Upper lobe of left lung (tissue), 4 donors: ENCODE results near the gene IL10RB.

ENCODE experiments used
- EP300 ChIP-seq, 4 donors: sonication (generic); formaldehyde crosslinking; IDR thresholded peaks; one replicate each; pipeline ENCODE4 v1.5.1; 2017; ENCODE audit warnings: antibody characterized with exemption in 4 of 4, control low read depth in 2 of 4
- POLR2A ChIP-seq, 4 donors: fragments of 450-650 bp; IDR thresholded peaks; one replicate each; pipeline ENCODE4 v1.5.1; 2016 to 2017; ENCODE audit warnings: antibody characterized with exemption in 4 of 4, mild to moderate bottlenecking in 2 of 4
- POLR2AphosphoS5 ChIP-seq, 2 donors: sonication (generic); formaldehyde crosslinking; IDR thresholded peaks; one replicate each; pipeline ENCODE4 v1.5.1; 2017; ENCODE audit warnings: antibody characterized with exemption in 2 of 2
- TF ChIP-seq, protein P1 (sequence below), 6 experiments: fragments of 450-650 bp in 4 of 6; fragments of 200-600 bp in 2 of 6; sonication (generic) in 2 of 6; IDR thresholded peaks; one replicate each; pipeline ENCODE4 v1.5.1; 2016 to 2019; ENCODE audit warnings: antibody characterized with exemption in 6 of 6

DNA sequence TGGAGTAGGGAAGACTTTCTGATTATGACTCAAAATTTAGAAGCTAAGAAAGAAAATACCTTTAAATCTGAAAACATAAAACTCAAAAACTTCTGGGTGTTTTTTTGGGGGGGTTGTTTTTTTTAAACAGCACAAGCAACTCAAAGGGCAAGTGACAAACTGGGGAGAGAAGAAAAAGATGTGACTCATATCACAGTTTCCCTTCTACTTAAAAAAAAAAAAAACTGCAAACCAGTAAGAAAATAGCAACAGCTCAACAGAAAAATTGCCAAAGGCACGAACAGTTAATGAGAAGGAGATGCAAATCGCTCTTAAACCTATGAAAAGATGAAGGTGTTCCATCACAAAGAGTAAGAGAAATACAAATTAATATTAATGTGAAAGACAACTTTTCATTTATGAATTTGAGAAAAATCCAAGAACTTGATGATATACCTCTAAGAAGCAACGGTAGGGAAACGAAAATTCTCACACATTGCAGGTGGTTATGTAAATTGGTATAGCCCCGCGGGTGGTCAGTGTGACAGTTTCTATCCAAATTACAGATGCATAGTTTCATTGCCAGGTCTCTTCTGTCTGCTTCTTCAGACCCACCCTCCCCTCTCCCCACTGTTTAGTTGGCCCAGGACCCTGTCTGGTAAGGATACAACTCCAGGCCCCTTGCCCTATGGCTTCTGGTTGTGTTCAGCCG lies 27.5 kb upstream of the IL10RB start:
- TF ChIP-seq, protein P1, sequence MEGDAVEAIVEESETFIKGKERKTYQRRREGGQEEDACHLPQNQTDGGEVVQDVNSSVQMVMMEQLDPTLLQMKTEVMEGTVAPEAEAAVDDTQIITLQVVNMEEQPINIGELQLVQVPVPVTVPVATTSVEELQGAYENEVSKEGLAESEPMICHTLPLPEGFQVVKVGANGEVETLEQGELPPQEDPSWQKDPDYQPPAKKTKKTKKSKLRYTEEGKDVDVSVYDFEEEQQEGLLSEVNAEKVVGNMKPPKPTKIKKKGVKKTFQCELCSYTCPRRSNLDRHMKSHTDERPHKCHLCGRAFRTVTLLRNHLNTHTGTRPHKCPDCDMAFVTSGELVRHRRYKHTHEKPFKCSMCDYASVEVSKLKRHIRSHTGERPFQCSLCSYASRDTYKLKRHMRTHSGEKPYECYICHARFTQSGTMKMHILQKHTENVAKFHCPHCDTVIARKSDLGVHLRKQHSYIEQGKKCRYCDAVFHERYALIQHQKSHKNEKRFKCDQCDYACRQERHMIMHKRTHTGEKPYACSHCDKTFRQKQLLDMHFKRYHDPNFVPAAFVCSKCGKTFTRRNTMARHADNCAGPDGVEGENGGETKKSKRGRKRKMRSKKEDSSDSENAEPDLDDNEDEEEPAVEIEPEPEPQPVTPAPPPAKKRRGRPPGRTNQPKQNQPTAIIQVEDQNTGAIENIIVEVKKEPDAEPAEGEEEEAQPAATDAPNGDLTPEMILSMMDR (IDR thresholded peaks at IDR 0.05): no peak
- TF ChIP-seq POLR2AphosphoS5 (IDR thresholded peaks at IDR 0.05) (no peak), EP300 (IDR thresholded peaks at IDR 0.05) (no peak), POLR2A (IDR thresholded peaks at IDR 0.05) (no peak)
